Occipital lobe (tissue), 2 donors: ENCODE results near the gene IBA57. TPM values are rescaled to one million over a fixed set of nuclear protein-coding genes. Genes with fewer than 3 reads are reported as not detected.
A peak's percentile ranks its signal among the peaks of the same experiment; 100 is the strongest.

Experiments
- DNase-seq: peaks from one replicate; lab custom pipeline; 2025; lab: John Stamatoyannopoulos, UW
- total RNA-seq: library from RNA; depleted of rRNA; stranded (reverse); fragments of >200 nt; gene quantifications from one replicate; pipeline ENCODE4 v1.2.3, GENCODE V29; 2014

The IBA57 gene
- total RNA-seq, 1 donor from 2014 or later = 4.2 TPM

- no peak for DNase-seq
Measured at GRCh38 chr1:228144993-228145343, 20.6 kb upstream of the IBA57 start.

- DNase-seq = no peak
Measured at GRCh38 chr1:228145463-228146416, 19.9 kb upstream of the IBA57 start.

- no peak for DNase-seq
Measured at GRCh38 chr1:228146417-228147150, 19.0 kb upstream of the IBA57 start.

- no peak for DNase-seq
Measured at GRCh38 chr1:228147151-228147693, 18.4 kb upstream of the IBA57 start.

GRCh38 chr1:228147768-228148167 lies 17.8 kb upstream of the IBA57 start:
- no peak for DNase-seq

- DNase-seq = no peak
Measured at GRCh38 chr1:228148196-228148861, 17.3 kb upstream of the IBA57 start.

GRCh38 chr1:228148935-228149405 lies 16.6 kb upstream of the IBA57 start:
- DNase-seq = no peak

- peak; percentile 21 for DNase-seq
Measured at GRCh38 chr1:228149406-228150119, 16.0 kb upstream of the IBA57 start, which contains the start of gene GJC2. Gene GJC2 (plus strand): TSS chr1:228149930. CDS start chr1:228157759, 7,829 bp downstream.

GRCh38 chr1:228150120-228150460 lies 15.5 kb upstream of the IBA57 start:
- DNase-seq = no peak

GRCh38 chr1:228150461-228151179 lies 15.0 kb upstream of the IBA57 start:
- peak; percentile 26 for DNase-seq

- DNase-seq = no peak
Measured at GRCh38 chr1:228151180-228151925, 14.3 kb upstream of the IBA57 start.

GRCh38 chr1:228152097-228152917 lies 13.3 kb upstream of the IBA57 start:
- DNase-seq = no peak

GRCh38 chr1:228152918-228153258 lies 12.7 kb upstream of the IBA57 start:
- DNase-seq = no peak

GRCh38 chr1:228154021-228154669 lies 11.5 kb upstream of the IBA57 start:
- no peak for DNase-seq

GRCh38 chr1:228154670-228155571 lies 10.7 kb upstream of the IBA57 start:
- DNase-seq = no peak

GRCh38 chr1:228155596-228156514 lies 9.7 kb upstream of the IBA57 start:
- no peak for DNase-seq
